HG03280 (cell line): ENCODE measurements around the gene NPIPB9.
"Not testable (repeated sequence)": the region's sequence is repeated elsewhere in the genome, so short reads cannot be mapped to it uniquely, and the experiment has no call there.

Experiments used
- ATAC-seq: cut with Tn5 transposase; IDR thresholded peaks from one replicate; pipeline ENCODE4 v1.9.1; 2021; ENCODE audit warnings: mild to moderate bottlenecking, moderate library complexity; ENCODE audit not compliant: unreplicated experiment

The NPIPB9 gene

GRCh38 chr16:28751487-28751886 lies at the start of gene NPIPB9:
TSS of gene NPIPB9 (plus strand) at chr16:28751787.
- ATAC-seq: not testable (repeated sequence)

GRCh38 chr16:28704246-28704645 lies 47.3 kb upstream of the NPIPB9 start:
- not testable (repeated sequence) for ATAC-seq

- peak; percentile 97 for ATAC-seq
Measured at GRCh38 chr16:28711220-28712083, 40.1 kb upstream of the NPIPB9 start, which contains the start of gene EIF3C. TSS of gene EIF3C (plus strand) at chr16:28711464. CDS start at chr16:28711687, 223 bp downstream.

GRCh38 chr16:28722852-28723650 lies 28.5 kb upstream of the NPIPB9 start:
- not testable (repeated sequence) for ATAC-seq

DNA sequence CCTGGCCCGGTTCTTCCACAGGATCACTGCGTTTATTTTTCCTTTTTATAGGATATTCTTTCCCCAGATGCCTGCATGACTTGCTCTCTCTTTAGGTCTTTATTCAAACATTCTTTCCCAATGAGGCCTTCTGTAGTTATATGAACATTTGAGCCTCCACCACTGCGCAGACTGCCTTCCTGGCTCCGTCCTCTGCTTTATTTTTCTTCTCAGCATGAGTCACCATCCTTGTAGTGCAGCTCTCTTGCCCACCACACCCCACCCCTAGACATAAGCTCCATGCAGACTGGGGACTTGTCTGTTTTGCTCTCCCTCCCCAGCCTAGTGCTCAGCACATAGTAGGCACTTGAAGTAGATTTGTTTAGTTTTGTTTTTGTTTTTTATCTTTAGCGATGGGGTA lies 20.3 kb upstream of the NPIPB9 start:
- not testable (repeated sequence) for ATAC-seq

DNA sequence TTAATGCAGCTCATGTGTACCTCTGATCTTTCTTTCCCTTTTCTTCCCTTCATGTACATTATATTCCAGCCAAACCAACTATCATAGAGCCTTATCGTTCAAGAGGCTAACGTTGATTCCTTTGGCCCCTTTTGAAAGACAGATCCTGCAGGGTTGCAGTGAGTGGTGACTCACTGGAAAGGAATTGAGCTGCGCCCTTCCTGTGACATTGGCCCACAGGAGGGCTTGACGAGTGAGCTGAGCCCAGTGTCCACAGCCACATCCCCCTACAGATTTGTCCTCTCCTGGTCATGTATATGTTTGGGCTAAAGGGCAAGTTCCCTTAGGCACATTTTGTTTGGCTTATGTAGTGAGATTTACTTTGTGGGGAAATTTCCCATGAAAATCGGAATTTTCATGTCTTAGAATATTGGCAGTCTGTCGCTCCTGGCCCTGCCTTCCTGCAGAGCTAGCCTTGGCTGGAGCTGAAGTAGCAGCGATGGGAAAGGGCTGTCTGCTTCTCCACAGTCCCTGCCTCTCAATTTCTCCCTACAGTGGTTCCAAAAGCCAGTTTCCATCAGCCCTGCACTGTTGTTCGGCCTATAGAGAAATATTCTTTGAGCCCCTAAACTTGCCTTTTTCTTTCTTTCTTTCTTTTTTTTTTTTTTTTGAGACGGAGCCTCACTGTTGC lies 19.0 kb upstream of the NPIPB9 start:
- not testable (repeated sequence) for ATAC-seq

- not testable (repeated sequence) for ATAC-seq
Measured at GRCh38 chr16:28739787-28740186, 11.8 kb upstream of the NPIPB9 start.

- ATAC-seq: not testable (repeated sequence)
Measured at GRCh38 chr16:28740631-28741030, 11.0 kb upstream of the NPIPB9 start.

- not testable (repeated sequence) for ATAC-seq
Measured at GRCh38 chr16:28741295-28741694, 10.3 kb upstream of the NPIPB9 start.

- ATAC-seq: not testable (repeated sequence)
Measured at GRCh38 chr16:28746618-28747350, 4.8 kb upstream of the NPIPB9 start.

DNA sequence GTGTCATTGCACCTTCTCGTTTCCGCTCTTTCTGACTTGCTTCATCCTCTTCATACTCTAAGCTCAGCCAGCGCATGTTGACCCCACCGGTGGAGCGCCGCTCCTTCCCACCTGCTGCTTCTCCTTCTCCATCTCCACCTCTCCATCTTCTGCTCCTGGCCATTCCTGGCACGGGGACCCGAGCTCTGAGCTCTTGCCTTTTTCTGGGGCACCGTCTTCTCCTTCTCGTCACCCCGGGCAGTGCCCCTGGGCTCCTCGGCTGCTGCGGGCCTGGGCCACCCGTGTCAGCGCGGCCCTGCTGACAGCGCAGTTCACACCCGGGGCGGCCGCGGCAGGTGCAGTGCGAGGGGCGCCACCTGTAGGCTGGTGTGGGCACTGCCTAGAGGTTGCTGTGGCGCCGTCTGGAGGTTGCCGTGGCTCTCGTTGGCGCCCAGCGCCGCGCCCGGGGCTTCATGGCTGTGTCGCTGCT lies 1.6 kb upstream of the NPIPB9 start:
- ATAC-seq: peak; percentile 95

- peak; percentile 35 for ATAC-seq
Measured at GRCh38 chr16:28750469-28751067, 1.0 kb upstream of the NPIPB9 start.

GRCh38 chr16:28781697-28782096 lies 30.1 kb downstream of the NPIPB9 start:
- not testable (repeated sequence) for ATAC-seq

GRCh38 chr16:28782357-28782756 lies 30.8 kb downstream of the NPIPB9 start:
- not testable (repeated sequence) for ATAC-seq

GRCh38 chr16:28802235-28803019 lies 50.8 kb downstream of the NPIPB9 start:
- ATAC-seq: peak; percentile 69

DNA sequence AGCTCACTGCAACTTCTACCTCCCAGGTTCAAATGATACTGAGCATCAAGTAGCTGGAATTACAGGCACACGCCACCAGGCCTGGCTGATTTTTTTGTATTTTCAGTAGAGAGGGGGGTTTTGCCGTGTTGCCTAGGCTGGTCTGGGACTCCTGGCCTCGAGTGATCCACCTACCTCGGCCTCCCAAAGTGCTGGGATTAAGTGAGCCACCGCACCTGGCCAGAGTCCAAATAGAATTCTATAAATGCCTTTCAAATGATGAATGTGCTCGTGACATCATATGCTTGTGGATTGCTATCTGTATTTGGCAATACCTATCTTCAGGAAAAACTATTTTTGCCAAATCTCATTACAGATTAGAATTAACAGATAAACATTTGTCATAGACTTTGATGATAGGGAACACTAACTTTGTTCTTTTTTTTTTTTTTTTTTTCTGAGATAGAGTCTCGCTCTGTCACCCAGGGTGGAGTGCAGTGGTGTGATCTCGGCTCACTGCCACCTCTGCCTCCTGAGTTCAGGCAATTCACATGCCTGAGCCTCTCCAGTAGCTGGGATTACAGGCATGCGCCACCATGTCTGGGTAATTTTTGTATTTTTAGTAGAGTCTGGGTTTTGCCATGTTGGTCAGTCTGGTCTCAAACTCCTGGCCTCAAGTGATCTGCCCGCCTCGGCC lies 56.0 kb downstream of the NPIPB9 start:
- ATAC-seq: not testable (repeated sequence)

DNA sequence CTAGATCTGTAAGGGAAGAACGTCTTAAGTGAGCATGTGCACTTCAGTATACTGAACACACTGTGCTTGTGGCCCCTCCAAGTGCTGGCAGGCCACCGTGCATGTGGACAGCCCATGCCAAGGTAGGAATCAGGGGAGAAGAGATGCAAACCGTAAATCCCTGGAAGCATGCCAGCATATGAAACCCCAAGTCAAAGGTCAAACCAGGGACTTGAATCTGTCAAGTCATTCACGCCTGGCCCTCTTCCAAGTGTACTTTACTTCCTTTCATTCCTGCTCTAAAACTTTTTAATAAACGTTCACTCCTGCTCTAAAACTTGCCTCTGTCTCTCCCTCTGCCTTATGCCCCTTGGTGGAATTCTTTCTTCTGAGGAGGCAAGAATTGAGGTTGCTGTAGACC lies 68.4 kb downstream of the NPIPB9 start:
- no peak for ATAC-seq

GRCh38 chr16:28820546-28820945 lies 69.0 kb downstream of the NPIPB9 start:
- ATAC-seq: not testable (repeated sequence)
